SU-DHL-6 (cell line): ENCODE results near the gene LRRC4C.

Experiments
- CTCF ChIP-seq: fragments of 200-600 bp; sonication (generic); IDR thresholded peaks from one replicate; pipeline ENCODE4 v1.5.1; 2017; ENCODE audit warnings: antibody characterized with exemption, mild to moderate bottlenecking, low read length, moderate library complexity; ENCODE audit not compliant: insufficient read depth, poor library complexity, severe bottlenecking
- EZH2phosphoT487 ChIP-seq: fragments of 200-600 bp; sonication (generic), shearing (Covaris generic); conservative IDR thresholded peaks from 2 replicates; pipeline ENCODE4 v1.6.1; 2018; ENCODE audit warnings: mild to moderate bottlenecking, antibody characterized with exemption, low read length, moderate library complexity, mixed read lengths

- TF ChIP-seq CTCF: no peak
- no peak for TF ChIP-seq EZH2phosphoT487
These were observed 152.0 kb downstream of the LRRC4C start for GRCh38 chr11:41307296-41308080.
